ENCODE results near the gene RELA. TPM values are rescaled to one million over a fixed set of nuclear protein-coding genes. Genes with fewer than 3 reads are reported as not detected.

The RELA gene
- total RNA-seq, 1 experiment from 2014 or later, result 76.4 TPM

GRCh38 chr11:65620666-65621065 lies 42.0 kb downstream of the RELA start:
- no peak for TF ChIP-seq CTCF (IDR thresholded peaks at IDR 0.05; ENCODE audit: unreplicated experiment)
- Mint-ChIP-seq H3K9me3 (ENCODE audit: low read depth, unreplicated experiment) (no peaks in the 10 kb centered on the region), H3K4me1 (ENCODE audit: low read depth, unreplicated experiment) (peaks cover 9% of the 10 kb centered on the region), H3K27me3 (ENCODE audit: unreplicated experiment) (no peaks in the 10 kb centered on the region), H3K36me3 (ENCODE audit: insufficient read depth, unreplicated experiment) (peaks cover 61% of the 10 kb centered on the region), H3K27ac (ENCODE audit: unreplicated experiment) (no peak overlapping the region), H3K4me3 (ENCODE audit: low read depth, unreplicated experiment) (no peak overlapping the region)
- DNase-seq, result no peak
- intact Hi-C loops (cut with micrococcal nuclease; ENCODE audit: unreplicated experiment), result no loop called here
- CTCF ChIA-PET, result no interaction called here
- BruUV-seq (replicated peaks), result no TSS peak

DNA sequence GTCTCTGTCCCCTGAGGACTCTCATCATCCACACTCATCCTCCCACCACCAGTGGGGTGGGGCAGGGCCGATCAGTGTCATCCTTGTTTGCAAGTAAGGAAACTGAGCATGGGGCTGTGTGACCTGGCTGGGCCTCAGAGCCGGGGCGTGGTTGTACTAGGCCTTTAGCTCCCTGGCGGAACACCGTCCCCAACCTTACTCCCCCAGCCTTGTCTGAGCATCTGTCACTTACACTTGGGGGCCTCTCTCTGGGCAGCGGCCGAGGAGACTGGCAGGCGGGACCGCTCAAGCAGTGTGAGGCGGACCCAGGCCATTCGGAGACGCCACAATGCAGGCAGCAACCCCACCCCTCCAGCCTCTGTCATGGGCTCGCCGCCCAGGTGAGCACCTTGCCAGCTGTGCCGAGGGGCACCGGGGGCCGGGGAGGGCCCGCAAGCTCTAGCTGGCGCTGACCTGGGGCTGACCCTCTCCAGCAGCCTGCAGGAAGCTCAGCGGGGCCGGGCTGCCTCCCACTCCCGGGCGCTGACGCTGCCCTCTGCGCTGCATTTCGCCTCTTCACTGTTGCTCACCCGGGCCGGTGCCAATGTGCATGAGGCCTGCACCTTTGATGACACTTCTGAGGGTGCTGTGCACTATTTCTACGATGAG lies 43.3 kb downstream of the RELA start:
- no peak for DNase-seq
- Mint-ChIP-seq H3K9me3 (ENCODE audit: low read depth, unreplicated experiment) (no peaks in the 10 kb centered on the region), H3K27me3 (ENCODE audit: unreplicated experiment) (no peaks in the 10 kb centered on the region), H3K4me1 (ENCODE audit: low read depth, unreplicated experiment) (peaks cover 9% of the 10 kb centered on the region), H3K36me3 (ENCODE audit: insufficient read depth, unreplicated experiment) (peaks cover 67% of the 10 kb centered on the region), H3K4me3 (ENCODE audit: low read depth, unreplicated experiment) (no peak overlapping the region), H3K27ac (ENCODE audit: unreplicated experiment) (no peak overlapping the region)
- BruUV-seq (replicated peaks), result no TSS peak
- TF ChIP-seq CTCF (IDR thresholded peaks at IDR 0.05; ENCODE audit: unreplicated experiment), result no peak
- intact Hi-C loops (cut with micrococcal nuclease; ENCODE audit: unreplicated experiment), result no loop called here
- CTCF ChIA-PET, result interaction anchor here (0.6 to 1.1 kb wide), 2 partner anchors 10 to 94 kb away, joined by 3 read pairs; partner anchors contain the start of gene SCYL1

DNA sequence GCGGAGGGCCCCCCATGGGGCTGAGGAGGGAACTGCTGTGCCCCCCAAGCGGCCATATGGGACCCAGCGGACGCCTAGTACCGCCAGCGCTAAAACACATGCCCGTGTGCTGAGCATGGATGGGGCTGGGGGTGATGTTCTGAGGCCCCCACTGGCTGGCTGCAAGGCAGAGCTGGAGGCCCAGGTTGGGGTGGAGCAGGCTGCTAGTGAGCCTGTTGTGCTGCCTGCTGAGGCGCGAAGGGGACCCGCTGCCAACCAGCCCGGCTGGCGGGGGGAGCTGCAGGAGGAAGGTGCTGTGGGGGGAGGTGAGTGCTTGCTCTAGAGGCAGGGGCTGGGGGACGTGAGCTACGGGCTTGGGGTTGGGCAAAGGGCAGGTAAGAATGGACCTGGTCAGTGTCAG lies 44.0 kb downstream of the RELA start:
- peaks cover 9% of the 10 kb centered on the region for H3K4me1 Mint-ChIP-seq (ENCODE audit: low read depth, unreplicated experiment)
- H3K4me3 Mint-ChIP-seq (ENCODE audit: low read depth, unreplicated experiment), result no peak overlapping the region
- no TSS peak for BruUV-seq (replicated peaks)
- H3K27ac Mint-ChIP-seq (ENCODE audit: unreplicated experiment), result no peak overlapping the region
- CTCF ChIA-PET, result interaction anchor here (1.1 kb wide), 1 partner anchor 9 kb away, joined by 3 read pairs; no protein-coding TSS in a partner anchor
- peaks cover 74% of the 10 kb centered on the region for H3K36me3 Mint-ChIP-seq (ENCODE audit: insufficient read depth, unreplicated experiment)
- H3K9me3 Mint-ChIP-seq (ENCODE audit: low read depth, unreplicated experiment), result no peaks in the 10 kb centered on the region
- intact Hi-C loops (cut with micrococcal nuclease; ENCODE audit: unreplicated experiment), result no loop called here
- H3K27me3 Mint-ChIP-seq (ENCODE audit: unreplicated experiment), result no peaks in the 10 kb centered on the region
- TF ChIP-seq CTCF (IDR thresholded peaks at IDR 0.05; ENCODE audit: unreplicated experiment), result no peak
- no peak for DNase-seq

DNA sequence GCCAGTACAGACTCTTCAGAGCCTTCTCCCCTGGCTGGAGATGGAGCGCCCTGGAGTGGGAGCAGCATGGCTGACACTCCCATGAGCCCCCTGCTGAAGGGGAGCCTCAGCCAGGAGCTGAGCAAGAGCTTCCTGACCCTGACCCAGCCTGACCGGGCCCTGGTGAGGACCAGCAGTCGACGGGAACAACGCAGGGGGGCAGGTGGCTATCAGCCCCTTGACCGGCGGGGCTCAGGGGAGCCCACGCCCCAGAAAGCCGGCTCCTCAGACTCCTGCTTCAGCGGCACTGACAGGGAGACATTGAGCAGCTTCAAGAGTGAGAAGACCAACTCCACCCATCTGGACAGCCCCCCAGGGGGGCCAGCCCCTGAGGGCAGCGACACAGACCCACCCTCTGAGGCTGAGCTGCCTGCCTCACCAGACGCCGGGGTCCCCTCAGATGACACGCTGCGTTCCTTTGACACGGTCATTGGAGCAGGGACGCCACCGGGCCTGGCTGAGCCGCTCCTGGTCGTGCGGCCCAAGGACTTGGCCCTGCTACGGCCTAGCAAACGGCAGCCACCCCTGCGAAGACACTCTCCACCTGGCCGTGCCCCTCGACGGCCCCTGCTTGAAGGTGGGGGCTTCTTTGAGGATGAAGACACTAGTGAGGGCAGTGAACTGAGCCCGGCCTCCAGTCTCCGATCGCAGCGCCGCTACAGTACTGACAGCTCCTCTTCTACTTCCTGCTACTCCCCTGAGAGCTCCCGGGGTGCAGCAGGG lies 44.5 kb downstream of the RELA start:
- H3K36me3 Mint-ChIP-seq (ENCODE audit: insufficient read depth, unreplicated experiment), result peaks cover 80% of the 10 kb centered on the region
- H3K27me3 Mint-ChIP-seq (ENCODE audit: unreplicated experiment), result no peaks in the 10 kb centered on the region
- no peak for TF ChIP-seq CTCF (IDR thresholded peaks at IDR 0.05; ENCODE audit: unreplicated experiment)
- no TSS peak for BruUV-seq (replicated peaks)
- H3K9me3 Mint-ChIP-seq (ENCODE audit: low read depth, unreplicated experiment), result no peaks in the 10 kb centered on the region
- peaks cover 9% of the 10 kb centered on the region for H3K4me1 Mint-ChIP-seq (ENCODE audit: low read depth, unreplicated experiment)
- CTCF ChIA-PET, result interaction anchor here (1.1 kb wide), 1 partner anchor 8 kb away, joined by 3 read pairs; no protein-coding TSS in a partner anchor
- DNase-seq, result no peak
- H3K4me3 Mint-ChIP-seq (ENCODE audit: low read depth, unreplicated experiment), result no peak overlapping the region
- intact Hi-C loops (cut with micrococcal nuclease; ENCODE audit: unreplicated experiment), result no loop called here
- no peak overlapping the region for H3K27ac Mint-ChIP-seq (ENCODE audit: unreplicated experiment)
